HFFc6 (cell line): ENCODE data around the gene ELMO1. TPM values are rescaled to one million over a fixed set of nuclear protein-coding genes. Genes with fewer than 3 reads are reported as not detected.

Experiments used
- DNase-seq: peaks from one replicate; pipeline ENCODE4 v3.0.0-alpha.2; 2018
- H3K27ac Mint-ChIP-seq: 2 replicates; pipeline ENCODE4 v1.8.0; 2020; ENCODE audit warnings: mild to moderate bottlenecking, mixed read lengths
- H3K27me3 Mint-ChIP-seq: 2 replicates; pipeline ENCODE4 v1.8.0; 2021; ENCODE audit warnings: mild to moderate bottlenecking, moderate library complexity, mixed read lengths; ENCODE audit not compliant: insufficient read depth
- H3K36me3 Mint-ChIP-seq: 2 replicates; pipeline ENCODE4 v1.8.0; 2021; ENCODE audit warnings: low read depth, mixed read lengths
- H3K4me1 Mint-ChIP-seq: 2 replicates; pipeline ENCODE4 v1.8.0; 2020; ENCODE audit warnings: low read depth, mixed read lengths
- H3K4me3 Mint-ChIP-seq: 2 replicates; pipeline ENCODE4 v1.8.0; 2020; ENCODE audit warnings: mild to moderate bottlenecking, moderate library complexity, mixed read lengths
- H3K9me3 Mint-ChIP-seq: 2 replicates; pipeline ENCODE4 v1.8.0; 2020; ENCODE audit warnings: mild to moderate bottlenecking, mixed read lengths
- total RNA-seq, 6 experiments: library from RNA; stranded (reverse); fragmentation: NEBNext Ultra II Directional; extraction: Animal tissue kit (Norgen Biotek cat#: 25700); gene quantifications; 2 replicates in 1 of 6; 3 replicates in 5 of 6; pipeline ENCODE4 v1.2.3, GENCODE V29; 2021
- TF ChIP-seq, protein P1 (sequence below): fragments of 200-600 bp; sonication (generic); IDR thresholded peaks from 2 replicates; pipeline ENCODE4 v1.5.0; 2021; ENCODE audit warnings: antibody characterized with exemption, mild to moderate bottlenecking

ELMO1 gene
- total RNA-seq, 6 experiments from 2014 or later: not detected

DNA sequence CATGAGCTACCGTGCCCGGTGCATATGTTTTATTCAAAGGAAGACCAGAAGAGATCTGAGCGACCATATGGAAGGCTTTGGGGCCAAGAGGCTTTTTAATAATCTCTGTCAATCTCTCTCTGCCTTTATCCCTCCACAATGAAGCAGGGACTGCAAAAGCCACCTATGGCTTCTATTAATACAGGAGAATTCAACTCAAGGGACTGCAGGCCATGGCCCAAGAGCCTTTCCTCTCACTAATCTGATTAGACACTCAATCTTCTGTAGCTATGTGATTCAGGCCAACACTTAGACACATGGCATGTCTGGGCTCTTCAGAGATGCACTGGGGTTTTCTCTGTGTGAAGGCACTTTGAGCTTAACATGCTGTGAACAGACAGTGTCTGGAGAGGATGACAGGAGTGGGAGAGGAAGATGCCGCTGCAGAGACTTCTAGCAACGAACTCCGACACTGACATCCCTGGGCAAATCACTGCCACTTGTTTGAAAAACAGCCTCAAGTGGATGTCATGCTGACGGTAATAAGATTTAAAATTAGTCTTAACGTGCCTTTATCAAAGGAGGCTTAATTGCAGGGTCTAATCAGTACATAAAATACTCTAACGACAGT lies 609.9 kb downstream of the ELMO1 start:
- Mint-ChIP-seq H3K36me3 (peaks cover 5% of the 10 kb centered on the region), H3K4me1 (no peaks in the 10 kb centered on the region), H3K4me3 (no peak overlapping the region), H3K27me3 (no peaks in the 10 kb centered on the region), H3K27ac (no peak overlapping the region), H3K9me3 (peaks cover 50% of the 10 kb centered on the region)
- TF ChIP-seq, protein P1, sequence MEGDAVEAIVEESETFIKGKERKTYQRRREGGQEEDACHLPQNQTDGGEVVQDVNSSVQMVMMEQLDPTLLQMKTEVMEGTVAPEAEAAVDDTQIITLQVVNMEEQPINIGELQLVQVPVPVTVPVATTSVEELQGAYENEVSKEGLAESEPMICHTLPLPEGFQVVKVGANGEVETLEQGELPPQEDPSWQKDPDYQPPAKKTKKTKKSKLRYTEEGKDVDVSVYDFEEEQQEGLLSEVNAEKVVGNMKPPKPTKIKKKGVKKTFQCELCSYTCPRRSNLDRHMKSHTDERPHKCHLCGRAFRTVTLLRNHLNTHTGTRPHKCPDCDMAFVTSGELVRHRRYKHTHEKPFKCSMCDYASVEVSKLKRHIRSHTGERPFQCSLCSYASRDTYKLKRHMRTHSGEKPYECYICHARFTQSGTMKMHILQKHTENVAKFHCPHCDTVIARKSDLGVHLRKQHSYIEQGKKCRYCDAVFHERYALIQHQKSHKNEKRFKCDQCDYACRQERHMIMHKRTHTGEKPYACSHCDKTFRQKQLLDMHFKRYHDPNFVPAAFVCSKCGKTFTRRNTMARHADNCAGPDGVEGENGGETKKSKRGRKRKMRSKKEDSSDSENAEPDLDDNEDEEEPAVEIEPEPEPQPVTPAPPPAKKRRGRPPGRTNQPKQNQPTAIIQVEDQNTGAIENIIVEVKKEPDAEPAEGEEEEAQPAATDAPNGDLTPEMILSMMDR: no peak
- no peak for DNase-seq

DNA sequence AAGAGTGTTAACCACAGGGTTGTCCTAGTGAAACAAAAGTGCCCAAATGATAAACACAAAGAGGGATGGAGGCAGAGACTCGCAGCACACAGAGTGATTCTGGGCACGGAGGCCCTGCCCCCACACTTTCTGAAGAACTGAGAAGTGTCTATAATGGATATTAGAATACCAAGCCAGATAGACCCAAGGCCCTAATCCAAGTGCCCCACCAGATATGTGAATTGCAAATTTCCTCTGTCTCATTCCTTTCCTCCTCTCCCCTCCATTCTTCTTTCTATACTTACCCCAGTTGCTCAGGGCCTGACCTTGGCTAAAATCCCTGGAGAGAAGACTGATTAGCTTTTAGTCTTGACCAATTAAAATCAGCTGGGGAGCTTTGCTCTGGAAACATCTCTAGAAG lies 617.6 kb downstream of the ELMO1 start:
- DNase-seq: no peak
- Mint-ChIP-seq H3K4me1 (no peaks in the 10 kb centered on the region), H3K27me3 (no peaks in the 10 kb centered on the region), H3K9me3 (peaks cover 62% of the 10 kb centered on the region), H3K36me3 (no peaks in the 10 kb centered on the region; the same call in 1 of the 2 replicates), H3K4me3 (no peak overlapping the region), H3K27ac (no peak overlapping the region)
- TF ChIP-seq, protein P1: no peak

DNA sequence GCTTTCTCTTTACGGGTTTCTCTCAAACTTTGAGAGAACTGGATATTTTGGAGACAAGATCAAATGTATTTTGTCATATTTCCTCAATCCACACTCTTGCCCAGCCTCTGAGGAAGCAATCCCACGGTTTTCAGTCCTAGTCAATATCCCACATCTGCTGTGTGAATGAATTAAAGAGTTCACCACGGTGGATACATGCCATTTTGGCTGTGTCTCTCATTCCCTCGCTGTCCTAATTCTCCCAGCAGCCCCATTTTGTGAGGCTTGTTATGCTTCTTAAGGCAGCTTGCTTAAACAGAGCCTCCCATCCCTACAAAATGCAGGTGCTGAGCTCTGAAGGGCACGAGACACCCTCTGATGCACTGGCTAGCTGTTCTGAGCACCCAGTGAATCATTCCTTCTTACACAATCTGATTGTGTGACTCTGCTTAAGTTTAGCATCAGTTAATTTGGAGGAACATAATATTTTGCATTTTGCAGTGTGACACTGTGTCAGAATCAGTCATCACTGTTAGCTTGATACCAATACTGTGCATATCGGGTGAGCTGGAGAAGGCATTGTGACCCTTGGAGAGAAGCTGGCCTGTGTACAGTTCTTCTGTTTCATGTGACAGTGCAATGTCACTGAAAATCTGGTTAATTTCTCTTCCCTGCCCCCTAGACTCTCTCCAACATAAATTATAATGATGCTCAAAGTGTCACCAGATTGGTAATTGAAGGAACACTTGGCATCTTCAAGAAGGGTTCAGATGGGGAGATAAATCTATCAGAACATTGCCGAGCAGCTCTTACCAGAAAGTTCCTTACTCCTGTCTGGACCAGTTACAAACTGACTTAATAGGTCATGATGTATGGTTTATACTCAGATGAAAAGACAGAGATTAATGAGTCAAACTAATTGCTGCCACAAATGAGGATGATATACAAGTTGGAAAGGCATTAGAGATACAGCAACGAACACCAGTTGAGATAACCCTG lies 620.6 kb downstream of the ELMO1 start:
- Mint-ChIP-seq H3K4me3 (no peak overlapping the region), H3K36me3 (no peaks in the 10 kb centered on the region; the same call in 1 of the 2 replicates), H3K9me3 (peaks cover 58% of the 10 kb centered on the region), H3K4me1 (no peaks in the 10 kb centered on the region), H3K27ac (no peak overlapping the region), H3K27me3 (no peaks in the 10 kb centered on the region)
- TF ChIP-seq, protein P1: no peak
- DNase-seq: no peak

DNA sequence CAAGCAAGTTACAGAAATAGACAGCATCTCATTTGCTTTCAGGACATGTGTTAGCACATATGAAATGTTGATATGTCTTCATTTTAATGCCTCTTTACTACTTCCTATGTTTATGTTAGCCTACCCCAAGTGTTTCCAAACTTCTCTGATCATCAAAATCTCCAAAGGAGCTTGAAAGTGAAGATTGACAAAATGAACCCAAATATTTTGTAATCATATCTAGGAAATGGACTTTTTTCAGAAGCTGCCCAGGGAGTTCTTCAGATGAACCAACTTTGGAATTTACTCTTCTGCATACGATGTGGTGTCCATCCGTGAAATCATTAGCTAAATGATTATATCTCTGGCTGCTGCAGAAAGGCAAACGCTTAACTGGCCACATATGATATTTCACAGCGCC lies 623.2 kb downstream of the ELMO1 start:
- H3K4me3 Mint-ChIP-seq: no peak overlapping the region
- no peak overlapping the region for H3K27ac Mint-ChIP-seq
- TF ChIP-seq, protein P1: no peak
- no peak for DNase-seq
- H3K9me3 Mint-ChIP-seq: peaks cover 62% of the 10 kb centered on the region
- no peaks in the 10 kb centered on the region for H3K4me1 Mint-ChIP-seq
- H3K36me3 Mint-ChIP-seq: no peaks in the 10 kb centered on the region
- no peaks in the 10 kb centered on the region for H3K27me3 Mint-ChIP-seq

- H3K27ac Mint-ChIP-seq: no peak overlapping the region
- no peak for DNase-seq
- H3K9me3 Mint-ChIP-seq: peaks cover 60% of the 10 kb centered on the region
- no peak overlapping the region for H3K4me3 Mint-ChIP-seq
- TF ChIP-seq, protein P1: no peak
- no peaks in the 10 kb centered on the region for H3K4me1 Mint-ChIP-seq
- no peaks in the 10 kb centered on the region for H3K27me3 Mint-ChIP-seq
- H3K36me3 Mint-ChIP-seq: no peaks in the 10 kb centered on the region
Measured at GRCh38 chr7:36823353-36823752, 625.3 kb downstream of the ELMO1 start.
